HEK293T (cell line): ENCODE data around the gene SPIN4.

Experiments
- BHLHE40 ChIP-seq: fragments of 450-650 bp; IDR thresholded peaks from 2 replicates; pipeline ENCODE4 v1.6.1; 2016; ENCODE audit warnings: mild to moderate bottlenecking, moderate library complexity, borderline replicate concordance
- FOXA1 ChIP-seq: fragments of 450-650 bp; IDR thresholded peaks from 2 replicates; pipeline ENCODE4 v1.6.1; 2016; ENCODE audit warnings: mild to moderate bottlenecking
- FOXK2 ChIP-seq: fragments of 450-650 bp; IDR thresholded peaks from 2 replicates; pipeline ENCODE4 v1.6.1; 2016; ENCODE audit warnings: mild to moderate bottlenecking
- FOXM1 ChIP-seq: fragments of 450-650 bp; IDR thresholded peaks from 2 replicates; pipeline ENCODE4 v1.6.1; 2017; ENCODE audit warnings: mild to moderate bottlenecking, borderline replicate concordance
- HDGF ChIP-seq: fragments of 450-650 bp; IDR thresholded peaks from 2 replicates; pipeline ENCODE4 v1.6.1; 2017; ENCODE audit warnings: antibody characterized with exemption, borderline replicate concordance
- NFRKB ChIP-seq: fragments of 450-650 bp; IDR thresholded peaks from 2 replicates; pipeline ENCODE4 v1.6.1; 2016; ENCODE audit warnings: mild to moderate bottlenecking, moderate library complexity
- TARDBP ChIP-seq: fragments of 450-650 bp; IDR thresholded peaks from 2 replicates; pipeline ENCODE4 v1.6.1; 2016
- ZNF384 ChIP-seq: fragments of 450-650 bp; IDR thresholded peaks from 2 replicates; pipeline ENCODE4 v1.6.1; 2016

- TF ChIP-seq TARDBP (no peak), HDGF (no peak), FOXK2 (no peak), FOXM1 (no peak), FOXA1 (no peak), BHLHE40 (no peak), NFRKB (no peak), ZNF384 (no peak)
Observed at GRCh38 chrX:63363788-63364187, 12.7 kb upstream of the SPIN4 start.
